Uterus (tissue), 2 donors: ENCODE data around the gene IL1A.

Experiments
- POLR2A ChIP-seq, 2 donors: fragments of 450-650 bp; IDR thresholded peaks; one replicate each; pipeline ENCODE4 v1.6.1; 2016; ENCODE audit warnings: antibody characterized with exemption in 2 of 2, mild to moderate bottlenecking in 1 of 2, moderate library complexity in 1 of 2
- TF ChIP-seq, protein P1 (sequence below), 4 experiments: fragments of 200-600 bp in 2 of 4; fragments of 450-650 bp in 2 of 4; sonication (generic) in 2 of 4; IDR thresholded peaks; one replicate each; pipeline ENCODE4 v1.5.1; 2016 to 2019; ENCODE audit warnings: antibody characterized with exemption in 4 of 4, mild to moderate bottlenecking in 2 of 4, moderate library complexity in 1 of 4

DNA sequence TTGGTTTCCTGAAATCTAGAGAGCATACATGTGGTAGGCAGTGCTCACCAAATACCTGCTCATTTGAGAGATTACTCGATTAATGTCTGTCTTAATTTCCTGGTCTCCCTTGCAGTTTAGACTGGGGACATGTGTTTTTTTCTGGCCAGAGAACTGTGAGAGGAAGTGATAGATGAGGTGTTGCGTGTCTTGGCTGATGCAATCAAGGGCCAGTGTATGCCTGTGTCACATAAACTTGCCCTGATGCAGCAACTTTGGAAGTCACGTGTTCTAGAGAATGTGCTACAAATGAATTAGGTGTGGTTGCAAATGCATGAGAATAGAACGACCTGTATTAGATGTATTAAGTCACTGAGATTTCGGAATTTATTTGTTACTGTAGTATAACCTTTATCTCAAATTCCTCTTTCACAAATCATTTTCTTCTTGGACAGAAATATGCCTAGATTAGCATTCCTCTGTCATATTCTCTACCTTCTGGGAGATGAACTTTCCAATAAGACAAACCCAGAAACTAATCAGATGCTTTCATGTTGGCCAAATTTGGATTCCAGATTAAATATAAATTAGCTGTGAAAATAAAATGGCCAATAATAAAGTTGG is 9.9 kb upstream of the IL1A start:
- TF ChIP-seq, protein P1, sequence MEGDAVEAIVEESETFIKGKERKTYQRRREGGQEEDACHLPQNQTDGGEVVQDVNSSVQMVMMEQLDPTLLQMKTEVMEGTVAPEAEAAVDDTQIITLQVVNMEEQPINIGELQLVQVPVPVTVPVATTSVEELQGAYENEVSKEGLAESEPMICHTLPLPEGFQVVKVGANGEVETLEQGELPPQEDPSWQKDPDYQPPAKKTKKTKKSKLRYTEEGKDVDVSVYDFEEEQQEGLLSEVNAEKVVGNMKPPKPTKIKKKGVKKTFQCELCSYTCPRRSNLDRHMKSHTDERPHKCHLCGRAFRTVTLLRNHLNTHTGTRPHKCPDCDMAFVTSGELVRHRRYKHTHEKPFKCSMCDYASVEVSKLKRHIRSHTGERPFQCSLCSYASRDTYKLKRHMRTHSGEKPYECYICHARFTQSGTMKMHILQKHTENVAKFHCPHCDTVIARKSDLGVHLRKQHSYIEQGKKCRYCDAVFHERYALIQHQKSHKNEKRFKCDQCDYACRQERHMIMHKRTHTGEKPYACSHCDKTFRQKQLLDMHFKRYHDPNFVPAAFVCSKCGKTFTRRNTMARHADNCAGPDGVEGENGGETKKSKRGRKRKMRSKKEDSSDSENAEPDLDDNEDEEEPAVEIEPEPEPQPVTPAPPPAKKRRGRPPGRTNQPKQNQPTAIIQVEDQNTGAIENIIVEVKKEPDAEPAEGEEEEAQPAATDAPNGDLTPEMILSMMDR (IDR thresholded peaks at IDR 0.05): no peak
- TF ChIP-seq POLR2A (IDR thresholded peaks at IDR 0.05): no peak
